Activated CD4-positive, alpha-beta T cell treated with anti-CD3 and anti-CD28 coated beads, Interleukin-2, amount 10 ng/mL, durations not matched to agents 24 days and 14 days (primary cell): ENCODE measurements around the gene CEP135. TPM values are rescaled to one million over a fixed set of nuclear protein-coding genes. Genes with fewer than 3 reads are reported as not detected.
"Not testable (repeated sequence)": the region's sequence is repeated elsewhere in the genome, so short reads cannot be mapped to it uniquely, and the experiment has no call there.

ENCODE experiments used
- DNase-seq: peaks from one replicate; pipeline ENCODE4 v3.0.0; 2022
- H3K27ac Mint-ChIP-seq: one replicate; pipeline ENCODE4 v1.8.0; 2022; ENCODE audit warnings: mild to moderate bottlenecking, mixed read lengths
- H3K27me3 Mint-ChIP-seq: one replicate; pipeline ENCODE4 v1.8.0; 2022; ENCODE audit warnings: mixed read lengths
- H3K36me3 Mint-ChIP-seq: one replicate; pipeline ENCODE4 v1.8.0; 2022; ENCODE audit warnings: low read depth, mild to moderate bottlenecking, mixed read lengths
- H3K4me1 Mint-ChIP-seq: one replicate; pipeline ENCODE4 v1.8.0; 2021; ENCODE audit warnings: mixed read lengths
- H3K4me3 Mint-ChIP-seq: one replicate; pipeline ENCODE4 v1.8.0; 2022; ENCODE audit warnings: mild to moderate bottlenecking, moderate library complexity, mixed read lengths
- H3K9me3 Mint-ChIP-seq: one replicate; pipeline ENCODE4 v1.8.0; 2021; ENCODE audit warnings: mixed read lengths
- intact Hi-C: fragments of 100-400 bp; cut with micrococcal nuclease; formaldehyde crosslinking; loops from one replicate; pipeline ENCODE4 v1.15.1; 2023
- total RNA-seq: library from RNA; stranded (reverse); gene quantifications from 2 replicates; pipeline ENCODE4 v1.2.3, GENCODE V29; 2022

CEP135 gene
- total RNA-seq, 1 donor from 2014 or later, result 16.9 TPM

DNA sequence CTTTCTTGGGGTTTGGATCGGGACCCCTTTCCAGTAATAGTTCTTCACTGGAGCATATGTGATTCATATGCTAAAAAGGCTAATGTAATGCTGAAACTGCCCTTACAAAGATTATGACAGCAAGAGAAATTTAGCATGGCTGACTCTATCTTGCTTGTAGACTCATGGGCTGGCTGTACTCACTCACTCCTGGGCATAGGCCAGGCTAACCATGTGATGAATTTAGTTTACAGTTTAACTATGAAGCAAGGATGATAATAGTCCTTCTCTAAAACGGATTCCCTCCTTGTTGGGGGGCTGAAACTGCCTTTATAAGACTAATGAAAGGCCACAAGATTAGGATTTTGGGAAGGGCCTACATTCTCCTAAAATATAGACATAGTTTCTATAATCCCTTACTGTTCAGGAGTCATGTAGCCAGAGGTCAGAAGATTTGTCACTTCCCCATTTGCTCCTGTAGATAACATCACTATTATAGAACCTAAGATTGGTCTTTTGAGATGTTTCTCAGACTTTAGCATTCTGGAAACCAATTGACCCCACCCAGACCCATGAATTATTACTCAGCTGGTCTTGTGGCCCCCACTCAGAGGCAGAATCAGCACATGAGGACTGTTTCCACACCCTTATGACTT is 20.8 kb upstream of the CEP135 start:
- DNase-seq, result no peak
- H3K27me3 Mint-ChIP-seq, result no peaks in the 10 kb centered on the region
- H3K36me3 Mint-ChIP-seq, result no peaks in the 10 kb centered on the region
- no peak overlapping the region for H3K27ac Mint-ChIP-seq
- H3K4me1 Mint-ChIP-seq, result no peaks in the 10 kb centered on the region
- H3K9me3 Mint-ChIP-seq, result peaks cover 4% of the 10 kb centered on the region
- intact Hi-C loops, result no loop called here
- H3K4me3 Mint-ChIP-seq, result no peak overlapping the region

DNA sequence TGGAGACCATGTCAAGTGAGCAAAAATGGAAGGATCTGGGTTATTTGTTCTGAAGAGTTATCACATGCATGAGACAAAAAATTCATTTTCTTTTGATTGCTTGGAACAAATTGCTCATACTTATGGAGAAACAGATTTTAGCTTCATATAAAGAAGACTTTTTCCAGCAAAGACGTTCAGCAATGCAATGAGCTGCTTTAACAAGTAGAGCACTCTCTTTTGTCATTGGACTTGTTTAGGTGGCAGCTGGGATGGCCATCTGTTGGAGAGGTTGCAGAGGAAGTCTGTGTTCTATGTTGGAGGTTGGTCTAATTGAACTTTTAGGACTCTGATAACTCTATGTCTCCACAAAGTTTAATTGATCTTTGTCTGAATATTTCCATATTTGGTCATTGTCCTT is 19.9 kb upstream of the CEP135 start:
- H3K36me3 Mint-ChIP-seq, result no peaks in the 10 kb centered on the region
- H3K4me3 Mint-ChIP-seq, result no peak overlapping the region
- peaks cover 4% of the 10 kb centered on the region for H3K9me3 Mint-ChIP-seq
- no peaks in the 10 kb centered on the region for H3K4me1 Mint-ChIP-seq
- DNase-seq, result no peak
- intact Hi-C loops, result no loop called here
- no peaks in the 10 kb centered on the region for H3K27me3 Mint-ChIP-seq
- H3K27ac Mint-ChIP-seq, result no peak overlapping the region

DNA sequence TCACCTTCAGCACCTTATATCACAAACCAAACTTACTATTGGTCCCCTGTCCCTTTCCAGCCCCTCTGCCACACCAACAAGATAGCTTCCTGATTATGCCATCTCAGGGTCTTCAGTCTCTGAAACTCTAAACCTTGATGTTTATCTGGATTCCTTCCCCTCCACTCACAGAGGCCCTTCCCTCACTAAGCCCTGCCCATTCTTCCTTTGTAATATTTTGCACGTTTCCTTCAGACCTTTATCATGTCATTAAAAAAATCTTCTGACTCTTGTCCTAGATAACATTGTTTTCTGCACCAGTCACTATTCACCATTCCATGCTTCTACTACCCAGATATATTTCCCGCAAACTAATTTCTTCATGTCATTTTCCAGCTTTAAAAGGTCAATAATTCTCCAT is 17.7 kb upstream of the CEP135 start:
- Mint-ChIP-seq H3K9me3 (peaks cover 4% of the 10 kb centered on the region), H3K27ac (no peak overlapping the region), H3K4me1 (no peaks in the 10 kb centered on the region), H3K4me3 (no peak overlapping the region), H3K27me3 (peaks cover 2% of the 10 kb centered on the region), H3K36me3 (no peaks in the 10 kb centered on the region)
- no peak for DNase-seq
- intact Hi-C loops, result no loop called here

DNA sequence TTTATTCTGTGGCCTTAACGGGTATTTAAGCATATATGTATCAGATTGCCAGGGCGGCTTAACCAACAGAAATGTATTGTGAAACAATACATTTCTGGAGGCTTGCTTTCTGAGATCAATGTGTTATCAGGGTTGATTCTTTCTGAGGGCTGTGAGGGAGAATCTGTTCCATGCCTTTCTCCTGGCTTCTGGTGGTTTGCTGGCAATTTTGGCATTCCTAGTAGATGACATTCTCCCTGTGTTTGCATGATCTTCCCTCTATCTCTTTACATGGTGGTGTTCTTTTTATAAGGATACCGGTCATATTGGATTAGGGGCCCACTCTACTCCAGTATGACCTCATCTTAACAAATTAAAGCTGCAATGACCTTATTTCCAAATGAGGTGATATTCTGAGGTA is 16.9 kb upstream of the CEP135 start:
- H3K27ac Mint-ChIP-seq, result no peak overlapping the region
- intact Hi-C loops, result no loop called here
- no peaks in the 10 kb centered on the region for H3K4me1 Mint-ChIP-seq
- no peaks in the 10 kb centered on the region for H3K36me3 Mint-ChIP-seq
- peaks cover 2% of the 10 kb centered on the region for H3K27me3 Mint-ChIP-seq
- peaks cover 4% of the 10 kb centered on the region for H3K9me3 Mint-ChIP-seq
- DNase-seq, result no peak
- no peak overlapping the region for H3K4me3 Mint-ChIP-seq

DNA sequence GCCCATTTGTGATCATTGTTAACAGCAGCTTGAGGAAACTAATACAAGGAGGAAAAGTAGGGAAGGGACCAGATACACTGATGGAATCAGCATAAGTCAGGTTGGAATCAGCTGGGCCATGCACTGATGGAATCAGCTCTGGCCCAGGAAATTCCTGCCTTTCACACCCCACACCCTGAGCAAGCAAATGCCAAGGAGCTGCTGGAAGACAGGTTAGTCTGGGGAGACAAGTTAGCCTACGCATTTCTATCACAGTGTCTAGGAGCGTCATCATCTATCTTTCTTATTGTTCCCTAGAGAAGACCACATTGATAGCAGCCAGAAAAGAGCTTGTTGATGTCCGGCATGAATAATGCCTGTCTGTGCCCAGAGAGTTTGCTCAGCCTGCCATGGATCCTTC is 16.2 kb upstream of the CEP135 start:
- H3K27ac Mint-ChIP-seq, result no peak overlapping the region
- peaks cover 2% of the 10 kb centered on the region for H3K27me3 Mint-ChIP-seq
- H3K36me3 Mint-ChIP-seq, result no peaks in the 10 kb centered on the region
- no peak for DNase-seq
- intact Hi-C loops, result no loop called here
- H3K4me1 Mint-ChIP-seq, result no peaks in the 10 kb centered on the region
- H3K9me3 Mint-ChIP-seq, result peaks cover 5% of the 10 kb centered on the region
- no peak overlapping the region for H3K4me3 Mint-ChIP-seq

DNA sequence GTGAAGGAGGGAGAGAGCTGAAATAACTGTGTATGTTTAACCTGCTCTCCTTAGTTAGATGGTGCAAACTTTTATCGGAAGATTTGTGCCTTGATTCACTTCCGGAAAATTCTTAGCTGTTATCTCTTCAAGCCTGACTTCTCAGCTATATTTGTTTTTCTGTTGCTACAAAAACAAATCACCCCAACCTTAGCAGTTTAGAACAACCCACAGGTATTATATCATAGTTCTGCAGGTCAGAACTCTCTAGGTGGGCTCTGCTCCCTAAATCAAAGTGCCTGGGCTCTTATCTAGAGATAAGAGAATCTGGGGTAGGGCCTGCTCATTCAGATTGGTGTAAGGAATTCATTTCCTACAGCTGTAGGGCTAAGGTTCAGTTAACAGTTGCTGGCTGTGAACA is 15.1 kb upstream of the CEP135 start:
- intact Hi-C loops, result no loop called here
- no peak overlapping the region for H3K4me3 Mint-ChIP-seq
- no peak for DNase-seq
- peaks cover 12% of the 10 kb centered on the region for H3K9me3 Mint-ChIP-seq
- H3K36me3 Mint-ChIP-seq, result peaks cover 7% of the 10 kb centered on the region
- H3K27me3 Mint-ChIP-seq, result peaks cover 2% of the 10 kb centered on the region
- no peaks in the 10 kb centered on the region for H3K4me1 Mint-ChIP-seq
- H3K27ac Mint-ChIP-seq, result no peak overlapping the region

DNA sequence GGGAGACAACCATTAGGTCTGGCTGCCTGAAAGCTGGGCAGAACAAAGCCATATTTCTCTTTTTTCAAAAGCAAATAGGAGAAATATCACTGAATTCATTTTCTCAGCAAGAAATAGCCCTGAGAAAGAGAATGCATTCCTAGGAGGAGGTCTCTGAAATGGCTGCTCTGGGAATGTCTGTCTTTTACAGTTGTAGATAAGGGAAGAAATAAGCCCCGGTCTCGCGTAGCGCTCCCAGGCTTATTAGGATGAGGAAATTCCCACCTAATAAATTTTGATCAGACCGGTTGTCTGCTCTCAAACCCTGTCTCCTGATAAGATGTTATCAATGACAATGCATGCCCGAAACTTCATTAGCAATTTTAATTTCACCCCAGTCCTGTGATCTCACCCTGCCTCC is 12.8 kb upstream of the CEP135 start:
- DNase-seq, H3K36me3 Mint-ChIP-seq, intact Hi-C loops, H3K4me3 Mint-ChIP-seq, H3K27me3 Mint-ChIP-seq, H3K4me1 Mint-ChIP-seq, H3K27ac Mint-ChIP-seq: not testable (repeated sequence)
- peaks cover 17% of the 10 kb centered on the region for H3K9me3 Mint-ChIP-seq

DNA sequence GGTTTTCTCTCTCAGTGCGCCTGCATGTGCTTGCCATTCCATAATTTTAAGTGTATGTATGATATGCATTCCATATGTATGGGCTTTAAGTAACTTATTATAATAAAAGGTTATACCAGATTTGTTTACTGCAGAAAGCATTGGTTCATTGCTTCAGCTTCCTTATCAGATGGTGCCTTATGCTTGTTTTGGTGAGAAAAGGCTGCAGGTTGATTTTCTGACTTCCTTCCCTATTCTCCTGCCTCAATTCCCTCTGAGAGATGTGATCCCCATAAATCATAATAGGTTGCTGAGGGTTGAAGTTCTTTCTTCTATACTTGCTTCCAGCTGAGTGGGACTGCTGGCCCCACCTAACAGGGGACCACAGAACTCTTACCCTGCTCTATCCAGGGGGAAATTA is 10.3 kb upstream of the CEP135 start:
- DNase-seq, result no peak
- H3K27me3 Mint-ChIP-seq, result peaks cover 2% of the 10 kb centered on the region
- no peak overlapping the region for H3K4me3 Mint-ChIP-seq
- peaks cover 17% of the 10 kb centered on the region for H3K9me3 Mint-ChIP-seq
- intact Hi-C loops, result no loop called here
- no peaks in the 10 kb centered on the region for H3K4me1 Mint-ChIP-seq
- peaks cover 8% of the 10 kb centered on the region for H3K36me3 Mint-ChIP-seq
- H3K27ac Mint-ChIP-seq, result no peak overlapping the region

DNA sequence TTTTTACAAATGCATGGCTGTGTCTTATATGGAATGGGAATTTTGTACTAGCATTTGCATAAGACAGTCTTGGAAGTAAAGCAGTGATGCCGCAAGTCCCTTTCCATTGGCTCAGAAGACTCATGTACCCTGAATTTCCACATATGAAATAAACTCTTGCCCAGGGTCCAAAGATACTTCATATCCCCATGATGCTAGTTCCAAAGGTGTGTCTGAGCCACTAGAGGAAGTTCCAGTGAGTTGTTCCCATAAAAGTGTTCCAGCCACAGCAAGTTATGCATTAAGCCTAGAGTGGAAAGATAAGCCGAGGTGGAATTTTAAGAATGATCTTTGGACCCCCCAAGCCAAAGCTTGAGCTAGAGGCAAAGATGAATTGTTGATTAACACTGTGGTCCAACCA is 9.3 kb upstream of the CEP135 start:
- no peak for DNase-seq
- H3K4me3 Mint-ChIP-seq, result no peak overlapping the region
- H3K9me3 Mint-ChIP-seq, result peaks cover 22% of the 10 kb centered on the region
- no peaks in the 10 kb centered on the region for H3K4me1 Mint-ChIP-seq
- H3K36me3 Mint-ChIP-seq, result peaks cover 9% of the 10 kb centered on the region
- intact Hi-C loops, result no loop called here
- H3K27ac Mint-ChIP-seq, result no peak overlapping the region
- peaks cover 2% of the 10 kb centered on the region for H3K27me3 Mint-ChIP-seq

DNA sequence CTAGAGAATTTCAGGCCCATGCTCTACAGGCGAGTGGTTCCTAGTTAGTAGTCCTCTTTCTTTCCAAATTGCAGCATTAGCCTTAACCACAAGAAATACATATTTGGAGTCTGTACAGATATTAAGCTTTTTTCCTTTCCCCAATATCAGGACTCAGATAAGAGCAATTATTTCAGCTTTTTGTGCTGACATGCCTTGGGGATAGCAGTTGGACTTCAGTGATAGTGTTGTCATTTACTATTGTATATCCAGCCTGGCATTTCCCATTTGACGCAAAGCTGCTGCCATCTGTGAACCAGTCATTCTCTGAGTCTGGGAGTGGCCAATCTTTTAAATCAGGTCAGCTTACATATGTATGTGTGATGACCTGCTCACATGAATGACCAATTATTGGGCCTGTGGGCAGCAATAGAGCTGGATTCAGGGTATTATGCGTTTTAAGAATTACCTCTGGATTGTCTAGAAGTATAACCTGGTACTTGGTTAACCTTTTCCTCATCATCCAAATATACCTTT is 6.8 kb upstream of the CEP135 start:
- intact Hi-C loops, result no loop called here
- Mint-ChIP-seq H3K36me3 (peaks cover 9% of the 10 kb centered on the region), H3K9me3 (peaks cover 22% of the 10 kb centered on the region), H3K27me3 (no peaks in the 10 kb centered on the region), H3K27ac (no peak overlapping the region), H3K4me1 (peaks cover 10% of the 10 kb centered on the region), H3K4me3 (no peak overlapping the region)
- no peak for DNase-seq

DNA sequence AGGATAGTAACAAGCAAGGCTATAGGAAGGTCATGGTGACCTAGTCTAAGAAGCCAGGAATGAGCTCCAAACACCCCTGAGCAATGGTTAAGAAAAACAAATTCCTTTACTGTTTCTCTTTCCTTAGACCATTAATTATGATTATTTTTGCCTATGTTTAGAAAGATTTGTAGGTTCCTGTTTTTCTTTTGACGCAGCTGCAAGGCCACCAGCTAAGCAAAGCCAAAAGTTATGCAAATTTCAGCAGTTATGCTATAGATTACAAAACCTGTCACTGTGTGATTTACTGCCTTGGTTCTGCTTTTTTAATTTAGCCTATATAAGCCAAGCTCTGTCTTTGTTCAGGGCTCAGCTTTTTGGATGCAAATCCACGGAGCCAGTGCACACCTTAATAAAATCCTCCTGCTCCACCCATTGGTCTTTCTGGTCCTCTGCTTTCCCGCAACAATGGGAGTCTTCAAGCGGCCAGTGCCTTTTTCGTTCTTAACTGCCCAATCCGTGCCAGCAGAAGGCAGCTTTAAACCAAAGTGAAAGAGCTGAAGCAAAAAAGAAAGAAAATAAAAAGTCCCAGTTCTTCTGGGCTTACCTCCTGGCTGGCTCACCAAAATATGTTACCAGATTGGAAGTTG is 1.4 kb upstream of the CEP135 start:
- DNase-seq, result peak; percentile 75
- intact Hi-C loops, result loop anchor here (5.0 kb wide), 3 partner anchors 235 to 870 kb away; partner anchors contain the start of gene TMEM165

DNA sequence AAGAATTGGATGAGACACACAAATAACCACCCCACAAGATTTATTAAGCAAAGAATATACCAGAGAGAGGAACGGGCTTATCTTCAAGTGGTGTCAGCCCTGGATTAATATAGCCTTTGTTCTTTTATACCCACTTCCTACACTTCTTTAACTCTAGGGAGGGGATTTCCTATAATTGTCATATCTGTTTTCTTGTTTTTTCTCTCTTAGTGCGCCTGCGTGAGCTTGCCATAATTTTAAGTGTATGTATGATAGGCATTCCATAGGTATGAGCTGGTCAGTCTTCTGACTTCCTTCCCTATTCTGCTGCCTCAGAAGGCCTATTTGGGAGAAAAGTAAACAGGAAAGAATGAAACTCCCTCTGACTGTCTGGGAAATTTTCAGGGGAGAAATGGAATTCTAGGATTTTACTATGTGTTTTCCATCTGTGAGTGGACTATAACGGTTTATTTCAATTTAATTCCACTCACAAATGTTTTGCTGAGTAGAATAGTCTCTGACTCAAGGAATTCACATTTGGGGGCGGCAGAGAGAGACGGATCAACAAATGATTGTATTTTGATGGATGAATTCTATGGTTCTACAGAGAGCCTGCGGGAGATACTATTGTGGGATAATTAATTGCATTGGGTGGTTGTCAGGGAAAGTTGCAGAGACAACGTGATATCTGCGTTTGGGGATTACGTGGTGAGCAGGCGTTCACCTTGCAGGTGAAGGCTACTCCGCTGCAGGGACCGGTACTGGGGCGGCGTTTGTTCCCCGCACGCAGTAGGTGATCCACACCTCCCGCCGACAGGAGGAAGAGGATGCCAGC is 626 bp upstream of the CEP135 start:
- DNase-seq, result peak; percentile 86
- intact Hi-C loops, result loop anchor here (1.0 to 5.0 kb wide), 16 partner anchors 41 to 1029 kb away; partner anchors contain the start of genes AASDH, EXOC1, NOA1 and PPAT
- peaks cover 33% of the 10 kb centered on the region for H3K4me1 Mint-ChIP-seq
- H3K4me3 Mint-ChIP-seq, result peak overlapping the region; percentile 87
- peaks cover 5% of the 10 kb centered on the region for H3K9me3 Mint-ChIP-seq
- no peaks in the 10 kb centered on the region for H3K27me3 Mint-ChIP-seq
- H3K36me3 Mint-ChIP-seq, result peaks cover 9% of the 10 kb centered on the region
- peak overlapping the region; percentile 89 for H3K27ac Mint-ChIP-seq

More for the DNA sequence above, 1.4 kb upstream of the CEP135 start:
- H3K4me1 Mint-ChIP-seq, result peaks cover 33% of the 10 kb centered on the region
- peak overlapping the region; percentile 87 for H3K4me3 Mint-ChIP-seq
- H3K9me3 Mint-ChIP-seq, result peaks cover 5% of the 10 kb centered on the region
- no peaks in the 10 kb centered on the region for H3K27me3 Mint-ChIP-seq
- H3K27ac Mint-ChIP-seq, result peak overlapping the region; percentile 89
- peaks cover 6% of the 10 kb centered on the region for H3K36me3 Mint-ChIP-seq

DNA sequence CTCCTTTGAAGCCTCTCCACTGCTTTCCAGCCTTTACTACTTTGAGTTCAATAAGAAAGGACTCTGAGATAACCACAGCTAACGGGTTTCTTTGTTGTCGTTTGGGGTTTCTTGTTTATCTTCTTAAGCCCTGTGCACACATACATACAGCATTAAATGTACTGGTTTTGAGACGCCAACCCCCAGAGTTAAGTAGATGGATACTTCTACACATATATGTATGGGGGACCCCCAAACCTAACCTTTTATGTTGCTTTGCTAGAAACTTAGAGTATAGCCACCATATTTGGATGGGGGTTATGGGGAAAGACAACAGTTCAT is 697 bp downstream of the CEP135 start:
- intact Hi-C loops, result loop anchor here (2.0 to 5.0 kb wide), 8 partner anchors 233 to 1027 kb away; partner anchors contain the start of genes NOA1, REST, SRP72 and TMEM165
- no peak for DNase-seq
- peaks cover 33% of the 10 kb centered on the region for H3K4me1 Mint-ChIP-seq
- no peaks in the 10 kb centered on the region for H3K9me3 Mint-ChIP-seq
- no peaks in the 10 kb centered on the region for H3K27me3 Mint-ChIP-seq
- H3K27ac Mint-ChIP-seq, result peak overlapping the region; percentile 89
- H3K36me3 Mint-ChIP-seq, result peaks cover 14% of the 10 kb centered on the region
- peak overlapping the region; percentile 87 for H3K4me3 Mint-ChIP-seq
